ENCODE results near the gene PDS5B. TPM values are rescaled to one million over a fixed set of nuclear protein-coding genes. Genes with fewer than 3 reads are reported as not detected.

The PDS5B gene
- total RNA-seq, 1 experiment from 2014 or later: 26.5 TPM

GRCh38 chr13:32660227-32660626 lies 74.0 kb downstream of the PDS5B start:
- POLR2A ChIA-PET: no interaction called here
- Histone ChIP-seq H3K36me3 (ENCODE audit: control insufficient read depth in 1 of 2, insufficient read depth in 2 of 2, low read length in 2 of 2) (no peaks in the 10 kb centered on the region), H3K9me3 (ENCODE audit: control insufficient read depth in 1 of 2, insufficient read depth in 1 of 2, low read depth in 1 of 2, low read length in 2 of 2) (no peaks in the 10 kb centered on the region), H4K20me1 (ENCODE audit: insufficient read depth) (peaks cover 5% of the 10 kb centered on the region; the same call in 1 of the 2 replicates), H3K9me2 (ENCODE audit: insufficient read depth) (no peaks in the 10 kb centered on the region), H3K27me3 (ENCODE audit: insufficient read depth, low read length) (no peaks in the 10 kb centered on the region), H3K4me3 (replicated peaks in 1 of 2; ENCODE audit: low read depth in 1 of 2, low read length in 2 of 2) (no peak overlapping the region), H3K4me2 (ENCODE audit: low read length) (no peak overlapping the region), H3K4me1 (ENCODE audit: control insufficient read depth in 1 of 2, insufficient read depth in 2 of 2, low read length in 2 of 2) (no peaks in the 10 kb centered on the region), H2AFZ (ENCODE audit: low read depth, low read length, poor library complexity, severe bottlenecking) (no peak overlapping the region), H3K79me2 (ENCODE audit: insufficient read depth, low read length) (peaks cover 36% of the 10 kb centered on the region), H3K27ac (ENCODE audit: low read depth, low read length) (no peak overlapping the region), H3K9ac (ENCODE audit: low read length) (no peak overlapping the region)
- BruUV-seq (replicated peaks): no TSS peak
- RAD21 ChIA-PET (ENCODE audit: low non-redundant PET in 1 of 2, low total read pairs in 2 of 2, uncharacterized antibody in 2 of 2, unreplicated experiment in 2 of 2): no interaction called here
- TF ChIP-seq TCF7L2 (IDR thresholded peaks at IDR 0.05; ENCODE audit: borderline replicate concordance, extremely low read depth, insufficient read depth, insufficient read length): no peak
- TF ChIP-seq POLR2AphosphoS5 (IDR thresholded peaks at IDR 0.05; ENCODE audit: low read depth, low read length): no peak
- no peak for TF ChIP-seq FOSL1 (IDR thresholded peaks at IDR 0.05; ENCODE audit: low read depth)
- no peak for TF ChIP-seq ZFX (IDR thresholded peaks at IDR 0.05)
- TF ChIP-seq RAD21 (IDR thresholded peaks at IDR 0.05; ENCODE audit: low read depth): no peak
- TF ChIP-seq JUND (IDR thresholded peaks at IDR 0.05): no peak
- TF ChIP-seq ZBTB33 (IDR thresholded peaks at IDR 0.05; ENCODE audit: extremely low read depth, insufficient replicate concordance, low read length): no peak
- no peak for TF ChIP-seq EZH2 (IDR thresholded peaks at IDR 0.05)
- no peak for TF ChIP-seq SP1 (IDR thresholded peaks at IDR 0.05; ENCODE audit: low read depth)
- DNase-seq (ENCODE audit: low read depth, low spot score): no peak
- CTCF ChIA-PET: interaction anchor here (1.3 to 3.6 kb wide), 3 partner anchors 9 to 12 kb away, joined by 3 to 27 read pairs (median 14); no protein-coding TSS in a partner anchor
- intact Hi-C loops (cut with micrococcal nuclease): no loop called here
- no peak for ATAC-seq

GRCh38 chr13:32661685-32662084 lies 75.4 kb downstream of the PDS5B start:
- Histone ChIP-seq H3K27ac (ENCODE audit: low read depth, low read length) (no peak overlapping the region), H3K4me2 (ENCODE audit: low read length) (no peak overlapping the region), H3K9me2 (ENCODE audit: insufficient read depth) (no peaks in the 10 kb centered on the region), H3K4me1 (ENCODE audit: control insufficient read depth in 1 of 2, insufficient read depth in 2 of 2, low read length in 2 of 2) (no peaks in the 10 kb centered on the region), H3K9ac (ENCODE audit: low read length) (no peak overlapping the region), H3K4me3 (replicated peaks in 1 of 2; ENCODE audit: low read depth in 1 of 2, low read length in 2 of 2) (no peak overlapping the region), H2AFZ (ENCODE audit: low read depth, low read length, poor library complexity, severe bottlenecking) (no peak overlapping the region), H3K27me3 (ENCODE audit: insufficient read depth, low read length) (no peaks in the 10 kb centered on the region), H3K36me3 (ENCODE audit: control insufficient read depth in 1 of 2, insufficient read depth in 2 of 2, low read length in 2 of 2) (no peaks in the 10 kb centered on the region), H4K20me1 (ENCODE audit: insufficient read depth) (peaks cover 5% of the 10 kb centered on the region; the same call in 1 of the 2 replicates), H3K9me3 (ENCODE audit: control insufficient read depth in 1 of 2, insufficient read depth in 1 of 2, low read depth in 1 of 2, low read length in 2 of 2) (no peaks in the 10 kb centered on the region), H3K79me2 (ENCODE audit: insufficient read depth, low read length) (peaks cover 23% of the 10 kb centered on the region)
- intact Hi-C loops (cut with micrococcal nuclease): no loop called here
- ChIA-PET RAD21 (ENCODE audit: low non-redundant PET in 1 of 2, low total read pairs in 2 of 2, uncharacterized antibody in 2 of 2, unreplicated experiment in 2 of 2) (no interaction called here), CTCF (interaction anchor here (3.6 kb wide), 1 partner anchor 10 kb away, joined by 27 read pairs; no protein-coding TSS in a partner anchor), POLR2A (no interaction called here)
- no peak for DNase-seq (ENCODE audit: low read depth, low spot score)
- no peak for ATAC-seq
- BruUV-seq (replicated peaks): no TSS peak
- TF ChIP-seq TCF7L2 (IDR thresholded peaks at IDR 0.05; ENCODE audit: borderline replicate concordance, extremely low read depth, insufficient read depth, insufficient read length): no peak
- TF ChIP-seq, protein P1, sequence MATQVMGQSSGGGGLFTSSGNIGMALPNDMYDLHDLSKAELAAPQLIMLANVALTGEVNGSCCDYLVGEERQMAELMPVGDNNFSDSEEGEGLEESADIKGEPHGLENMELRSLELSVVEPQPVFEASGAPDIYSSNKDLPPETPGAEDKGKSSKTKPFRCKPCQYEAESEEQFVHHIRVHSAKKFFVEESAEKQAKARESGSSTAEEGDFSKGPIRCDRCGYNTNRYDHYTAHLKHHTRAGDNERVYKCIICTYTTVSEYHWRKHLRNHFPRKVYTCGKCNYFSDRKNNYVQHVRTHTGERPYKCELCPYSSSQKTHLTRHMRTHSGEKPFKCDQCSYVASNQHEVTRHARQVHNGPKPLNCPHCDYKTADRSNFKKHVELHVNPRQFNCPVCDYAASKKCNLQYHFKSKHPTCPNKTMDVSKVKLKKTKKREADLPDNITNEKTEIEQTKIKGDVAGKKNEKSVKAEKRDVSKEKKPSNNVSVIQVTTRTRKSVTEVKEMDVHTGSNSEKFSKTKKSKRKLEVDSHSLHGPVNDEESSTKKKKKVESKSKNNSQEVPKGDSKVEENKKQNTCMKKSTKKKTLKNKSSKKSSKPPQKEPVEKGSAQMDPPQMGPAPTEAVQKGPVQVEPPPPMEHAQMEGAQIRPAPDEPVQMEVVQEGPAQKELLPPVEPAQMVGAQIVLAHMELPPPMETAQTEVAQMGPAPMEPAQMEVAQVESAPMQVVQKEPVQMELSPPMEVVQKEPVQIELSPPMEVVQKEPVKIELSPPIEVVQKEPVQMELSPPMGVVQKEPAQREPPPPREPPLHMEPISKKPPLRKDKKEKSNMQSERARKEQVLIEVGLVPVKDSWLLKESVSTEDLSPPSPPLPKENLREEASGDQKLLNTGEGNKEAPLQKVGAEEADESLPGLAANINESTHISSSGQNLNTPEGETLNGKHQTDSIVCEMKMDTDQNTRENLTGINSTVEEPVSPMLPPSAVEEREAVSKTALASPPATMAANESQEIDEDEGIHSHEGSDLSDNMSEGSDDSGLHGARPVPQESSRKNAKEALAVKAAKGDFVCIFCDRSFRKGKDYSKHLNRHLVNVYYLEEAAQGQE (IDR thresholded peaks at IDR 0.05; ENCODE audit: low read depth): no peak

Measured in HCT116 (cell line).